ENCODE data around the gene CAPN10. TPM values are rescaled to one million over a fixed set of nuclear protein-coding genes. Genes with fewer than 3 reads are reported as not detected.
A peak's percentile ranks its signal among the peaks of the same experiment; 100 is the strongest.
"Not testable (repeated sequence)": the region's sequence is repeated elsewhere in the genome, so short reads cannot be mapped to it uniquely, and the experiment has no call there.

Gene CAPN10, protein sequence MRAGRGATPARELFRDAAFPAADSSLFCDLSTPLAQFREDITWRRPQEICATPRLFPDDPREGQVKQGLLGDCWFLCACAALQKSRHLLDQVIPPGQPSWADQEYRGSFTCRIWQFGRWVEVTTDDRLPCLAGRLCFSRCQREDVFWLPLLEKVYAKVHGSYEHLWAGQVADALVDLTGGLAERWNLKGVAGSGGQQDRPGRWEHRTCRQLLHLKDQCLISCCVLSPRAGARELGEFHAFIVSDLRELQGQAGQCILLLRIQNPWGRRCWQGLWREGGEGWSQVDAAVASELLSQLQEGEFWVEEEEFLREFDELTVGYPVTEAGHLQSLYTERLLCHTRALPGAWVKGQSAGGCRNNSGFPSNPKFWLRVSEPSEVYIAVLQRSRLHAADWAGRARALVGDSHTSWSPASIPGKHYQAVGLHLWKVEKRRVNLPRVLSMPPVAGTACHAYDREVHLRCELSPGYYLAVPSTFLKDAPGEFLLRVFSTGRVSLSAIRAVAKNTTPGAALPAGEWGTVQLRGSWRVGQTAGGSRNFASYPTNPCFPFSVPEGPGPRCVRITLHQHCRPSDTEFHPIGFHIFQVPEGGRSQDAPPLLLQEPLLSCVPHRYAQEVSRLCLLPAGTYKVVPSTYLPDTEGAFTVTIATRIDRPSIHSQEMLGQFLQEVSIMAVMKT
- 10 to 100 TPM; 33.6 to 36.1 TPM for total RNA-seq
- long read RNA-seq, transcript CAPN10-207 (12 exons, 2,644 nt) = major isoform, 14 of 32 reads
- long read RNA-seq, partial matches to known transcripts = 6 of 32 reads
- long read RNA-seq, other reads (novel, unspliced or antisense) = 10 of 32 reads

DNA sequence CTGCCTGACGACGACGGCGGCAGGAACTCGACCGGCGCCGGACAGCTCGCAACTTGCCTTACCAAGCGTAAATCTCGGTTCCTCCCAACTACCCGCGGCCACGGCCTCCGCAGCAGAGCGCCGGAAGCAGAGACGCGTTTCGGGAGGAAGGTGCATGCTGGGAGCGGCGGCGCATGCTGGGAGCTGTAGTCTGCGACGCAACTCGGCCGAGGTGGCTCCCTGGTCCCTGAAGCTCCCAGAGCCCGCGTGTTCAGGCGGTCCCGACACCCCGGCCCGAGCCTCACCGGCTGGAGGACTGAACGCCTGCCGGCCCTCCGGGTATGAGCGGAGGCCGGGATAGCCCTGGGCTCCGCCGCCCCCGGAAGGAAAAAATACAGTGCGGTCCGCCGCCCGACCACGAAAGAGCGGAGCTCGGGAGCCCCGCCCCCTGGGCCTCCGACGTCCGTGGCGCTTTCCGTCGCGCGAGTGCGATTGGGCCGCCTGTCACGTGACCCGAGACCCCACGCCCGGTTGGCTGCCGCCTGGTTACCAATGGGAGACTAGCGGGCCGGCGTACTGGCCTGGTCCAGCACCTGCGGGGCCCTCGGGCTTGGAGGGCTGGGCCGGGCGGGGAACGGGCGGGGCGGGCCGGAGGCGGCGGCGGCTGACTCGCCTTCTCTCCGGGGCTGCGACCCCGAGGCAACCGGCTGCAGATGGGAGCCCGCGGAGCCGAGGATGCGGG, at the start of gene CAPN10:
CAPN10 (plus strand) TSS at position 537 of the 721 bp plus-strand sequence; CDS start at position 715, 178 bp downstream.
- peak; percentile 99 for DNase-seq
- intact Hi-C loops (cut with DNase I, micrococcal nuclease) = no loop called here
- ATAC-seq = peak; percentile 93

DNA sequence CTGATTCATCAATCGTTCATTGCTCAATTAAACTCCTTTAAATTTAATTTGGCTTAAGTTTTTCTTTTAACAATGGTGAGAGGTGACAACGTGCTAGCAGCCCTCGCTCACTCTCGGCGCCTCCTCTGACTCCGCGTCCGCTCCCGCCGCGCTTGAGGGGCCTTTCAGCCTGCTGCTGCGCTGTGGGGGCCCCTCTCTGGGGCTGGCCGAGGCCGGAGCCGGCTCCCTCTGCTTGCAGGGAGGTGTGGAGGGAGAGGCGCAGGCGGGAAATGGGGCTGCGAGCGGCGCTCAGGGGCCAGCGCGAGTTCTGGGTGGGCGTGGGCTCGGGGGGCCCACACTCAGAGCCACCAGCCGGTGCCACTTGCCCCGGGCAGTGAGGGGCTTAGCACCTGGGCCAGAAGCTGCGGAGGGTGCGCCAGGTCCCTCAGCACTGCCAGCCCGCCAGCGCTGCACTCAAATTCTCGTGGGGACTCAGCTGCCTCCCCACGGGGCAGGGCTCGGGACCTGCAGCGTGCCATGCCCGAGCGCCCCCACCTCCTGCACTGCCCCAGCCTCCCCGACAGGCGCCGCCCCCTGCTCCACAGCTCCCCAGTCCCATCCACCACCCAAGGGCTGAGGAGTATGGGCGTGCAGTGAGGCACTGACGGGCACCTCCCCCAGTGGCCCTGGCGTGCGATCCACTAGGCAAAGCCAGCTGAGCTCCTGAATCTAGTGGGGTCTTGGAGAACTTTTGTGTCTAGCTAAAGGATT, 48.3 kb upstream of the CAPN10 start:
- intact Hi-C loops (cut with DNase I, micrococcal nuclease) = no loop called here
- ATAC-seq = no peak
- DNase-seq = no peak

DNA sequence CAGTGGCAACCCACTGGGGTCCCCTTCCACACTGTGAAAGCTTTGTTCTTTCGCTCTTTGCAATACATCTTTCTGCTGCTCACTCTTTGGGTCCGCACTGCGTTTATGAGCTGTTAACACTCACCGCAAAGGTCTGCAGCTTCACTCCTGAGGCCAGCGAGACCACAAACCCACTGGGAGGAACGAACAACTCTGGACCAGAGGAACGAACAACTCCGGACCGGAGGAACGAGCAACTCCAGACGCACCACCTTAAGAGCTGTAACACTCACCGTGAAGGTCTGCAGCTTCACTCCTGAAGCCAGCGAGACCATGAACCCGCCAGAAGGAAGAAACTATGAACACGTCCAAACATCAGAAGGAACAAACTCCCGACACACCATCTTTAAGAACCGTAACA, 47.4 kb upstream of the CAPN10 start:
- DNase-seq; ATAC-seq; intact Hi-C loops (cut with DNase I, micrococcal nuclease): not testable (repeated sequence)

DNA sequence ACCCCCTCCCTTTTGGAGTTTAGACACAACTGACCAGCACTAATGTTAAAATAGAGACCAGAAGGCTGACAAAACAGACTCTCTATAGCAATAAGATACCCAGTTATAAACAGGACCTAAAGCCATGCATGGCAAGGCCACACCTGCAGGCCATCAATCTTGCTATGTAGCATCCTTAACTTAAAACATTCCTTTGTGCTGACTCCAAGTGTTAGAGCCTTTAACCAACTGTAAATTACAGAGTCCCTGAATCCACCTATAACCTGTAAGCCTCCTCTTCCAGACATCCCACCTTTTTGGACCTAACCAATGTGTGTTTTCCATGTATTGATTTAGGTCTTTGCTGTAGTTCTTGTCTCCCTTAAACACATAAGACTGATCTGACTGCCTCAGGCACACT, 46.6 kb upstream of the CAPN10 start:
- no peak for ATAC-seq
- intact Hi-C loops (cut with DNase I, micrococcal nuclease) = no loop called here
- no peak for DNase-seq

DNA sequence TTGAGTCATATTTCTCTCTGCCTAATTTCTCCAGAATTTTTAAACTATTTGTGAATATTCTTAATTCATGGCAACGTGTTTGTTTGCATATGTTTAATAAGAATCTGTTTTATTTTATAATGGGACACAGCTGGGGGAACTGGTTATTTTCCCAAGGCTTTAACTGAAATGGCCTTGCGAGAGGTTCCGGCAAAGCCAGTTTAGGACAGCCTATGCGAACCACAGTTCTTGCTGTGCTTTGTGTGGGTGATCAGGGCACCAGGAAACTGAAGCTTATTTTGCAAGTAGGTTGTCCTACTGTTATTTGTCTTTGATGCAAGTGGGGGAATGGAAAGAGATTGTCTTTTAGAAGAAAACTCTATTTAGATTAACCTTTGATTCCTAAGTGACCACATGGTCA, 35.2 kb upstream of the CAPN10 start:
- ATAC-seq (no peak), DNase-seq (no peak)
- intact Hi-C loops (cut with DNase I, micrococcal nuclease) = no loop called here

DNA sequence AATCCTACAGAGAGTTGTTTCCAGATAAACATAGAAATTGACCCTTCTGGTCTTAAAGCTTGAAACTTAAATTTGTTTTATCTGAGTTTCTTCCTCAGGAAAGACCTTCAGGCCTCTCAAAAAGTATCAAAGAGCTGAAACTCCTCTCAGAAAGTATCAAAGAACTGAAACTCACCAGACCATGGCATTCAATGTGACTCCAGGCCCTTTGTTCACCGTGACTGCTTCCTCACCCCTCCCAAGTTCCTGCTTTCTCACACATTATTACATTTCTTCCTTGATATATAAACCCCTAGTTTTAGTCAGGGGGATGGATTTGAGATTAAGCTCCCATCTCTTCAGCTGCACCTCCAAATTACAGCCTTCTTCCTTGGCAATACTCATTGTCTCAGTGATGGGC, 34.7 kb upstream of the CAPN10 start:
- ATAC-seq = no peak
- DNase-seq = no peak
- intact Hi-C loops (cut with DNase I, micrococcal nuclease) = no loop called here

DNA sequence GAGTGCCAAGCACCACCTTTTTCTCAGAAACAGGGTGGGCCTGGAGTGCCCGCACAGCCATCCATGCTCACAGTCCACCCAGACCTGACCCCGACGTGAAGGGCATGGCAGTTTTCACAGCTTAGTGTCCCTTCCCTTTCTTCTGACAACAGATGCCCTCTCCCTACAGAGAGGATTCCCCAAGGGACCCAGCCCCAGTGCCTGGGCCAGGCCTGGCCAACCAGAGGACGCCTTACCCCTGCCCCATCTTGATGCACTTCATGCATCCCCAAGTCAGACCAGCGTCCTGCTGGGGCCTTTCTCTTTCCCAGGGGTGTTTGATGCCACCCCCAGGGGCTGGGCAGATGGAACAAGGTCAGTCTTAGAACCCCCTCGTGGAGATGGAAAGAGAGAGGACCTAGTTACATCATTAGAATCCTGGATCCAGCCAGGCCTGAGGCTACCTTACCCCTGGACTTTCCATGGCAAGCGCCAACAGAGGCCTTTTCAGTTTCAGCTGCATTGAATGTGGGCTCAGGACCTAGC, 32.5 kb upstream of the CAPN10 start:
- intact Hi-C loops (cut with DNase I, micrococcal nuclease) = no loop called here
- no peak for ATAC-seq
- no peak for DNase-seq

DNA sequence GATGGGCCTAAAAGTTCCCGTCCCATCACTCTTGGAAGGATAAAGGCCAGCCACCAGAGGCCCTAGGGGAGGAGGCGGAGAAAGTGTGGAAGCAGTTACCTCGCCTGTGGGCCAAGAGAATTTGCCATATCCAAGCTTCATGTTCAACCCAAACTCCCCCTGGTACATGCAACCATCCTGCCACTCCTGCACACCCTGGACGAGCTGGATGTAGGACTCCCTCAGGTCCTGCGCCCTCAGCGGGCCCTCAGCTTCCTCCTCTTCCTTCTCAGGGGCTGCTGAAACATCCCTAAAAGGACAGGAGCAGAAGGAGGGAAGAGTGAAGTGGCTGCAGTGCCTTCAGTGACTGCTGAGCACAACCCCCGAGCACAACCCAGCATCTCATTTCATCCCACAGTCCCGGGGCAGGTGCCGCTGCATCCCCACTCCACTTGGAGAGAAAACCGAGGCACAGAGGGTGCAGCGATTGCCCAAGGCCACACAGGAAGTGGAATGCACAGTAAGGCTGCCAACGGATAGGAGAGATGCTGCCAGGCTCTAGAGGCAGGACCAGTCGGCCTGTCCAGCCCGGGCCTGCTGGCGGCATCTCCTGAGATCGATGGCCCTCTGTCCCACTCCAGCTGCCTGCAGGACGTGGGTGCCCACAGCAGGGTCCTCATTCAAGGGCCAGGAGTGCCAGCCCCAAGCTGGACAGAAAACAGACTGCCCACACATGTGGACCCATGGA, 31.6 kb upstream of the CAPN10 start:
- ATAC-seq (no peak), DNase-seq (no peak)
- intact Hi-C loops (cut with DNase I, micrococcal nuclease) = no loop called here

DNA sequence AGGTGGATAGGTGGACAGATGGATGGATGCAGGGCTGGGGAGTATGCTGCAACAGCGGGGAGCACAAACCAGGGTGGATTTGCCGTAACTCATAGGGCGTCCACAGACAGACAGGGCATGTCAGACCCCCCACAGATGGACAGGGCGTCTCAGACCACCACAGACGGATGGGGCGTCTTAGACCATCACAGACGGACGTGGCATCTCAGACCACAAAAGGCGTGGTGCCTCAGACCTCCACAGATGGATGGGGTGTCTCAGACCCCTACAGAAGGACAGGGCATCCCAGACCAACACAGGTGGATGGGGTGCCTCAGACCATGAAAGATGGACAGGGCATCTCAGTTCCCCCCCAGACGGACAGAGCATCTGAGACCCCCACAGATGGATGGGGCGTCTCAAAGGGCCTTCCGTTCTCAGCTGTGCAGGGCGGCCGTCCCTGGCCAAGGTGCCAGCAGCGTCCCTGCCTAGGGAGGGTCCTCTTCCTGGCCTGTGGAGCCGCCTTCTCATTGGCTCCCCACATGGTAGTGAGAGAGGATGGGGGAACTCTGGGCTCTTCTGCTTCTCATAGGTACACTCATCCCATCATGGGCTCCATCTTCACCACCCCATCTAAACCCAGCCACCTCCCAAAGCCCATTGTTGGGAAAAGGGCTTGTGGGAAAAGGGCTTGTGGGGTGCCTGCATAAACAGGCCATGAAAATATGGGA, 30.8 kb upstream of the CAPN10 start:
- DNase-seq (no peak), ATAC-seq (no peak)
- intact Hi-C loops (cut with DNase I, micrococcal nuclease) = no loop called here

DNA sequence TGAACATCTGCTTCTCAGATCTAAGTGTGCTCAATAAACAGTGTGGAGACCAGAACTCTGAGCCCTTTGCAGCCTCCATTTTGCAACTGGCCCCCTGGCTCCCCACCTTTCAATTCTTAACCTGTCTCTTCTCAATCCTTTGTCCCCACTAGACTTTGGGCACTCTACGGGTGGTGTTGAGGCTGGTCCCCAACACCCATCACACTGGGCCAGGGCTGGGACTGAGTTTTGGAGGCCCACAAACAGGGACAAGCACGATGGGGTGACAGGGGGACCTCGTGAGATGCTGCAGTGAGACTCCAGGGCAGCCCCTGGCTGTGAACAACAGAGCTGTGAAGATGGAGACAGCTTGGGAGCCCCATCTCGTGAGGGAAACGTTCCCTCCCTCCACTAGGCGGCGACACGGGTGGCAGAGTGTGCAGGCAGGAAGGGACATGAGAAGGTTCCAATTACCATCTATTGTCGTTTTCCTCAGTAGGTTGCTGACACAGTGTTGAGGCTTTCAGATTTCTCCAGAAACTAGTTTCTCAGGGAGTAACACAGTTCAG, 29.9 kb upstream of the CAPN10 start:
- ATAC-seq (no peak), DNase-seq (peak in 1 of 2 donors; percentile 50)
- intact Hi-C loops (cut with DNase I, micrococcal nuclease) = no loop called here

DNA sequence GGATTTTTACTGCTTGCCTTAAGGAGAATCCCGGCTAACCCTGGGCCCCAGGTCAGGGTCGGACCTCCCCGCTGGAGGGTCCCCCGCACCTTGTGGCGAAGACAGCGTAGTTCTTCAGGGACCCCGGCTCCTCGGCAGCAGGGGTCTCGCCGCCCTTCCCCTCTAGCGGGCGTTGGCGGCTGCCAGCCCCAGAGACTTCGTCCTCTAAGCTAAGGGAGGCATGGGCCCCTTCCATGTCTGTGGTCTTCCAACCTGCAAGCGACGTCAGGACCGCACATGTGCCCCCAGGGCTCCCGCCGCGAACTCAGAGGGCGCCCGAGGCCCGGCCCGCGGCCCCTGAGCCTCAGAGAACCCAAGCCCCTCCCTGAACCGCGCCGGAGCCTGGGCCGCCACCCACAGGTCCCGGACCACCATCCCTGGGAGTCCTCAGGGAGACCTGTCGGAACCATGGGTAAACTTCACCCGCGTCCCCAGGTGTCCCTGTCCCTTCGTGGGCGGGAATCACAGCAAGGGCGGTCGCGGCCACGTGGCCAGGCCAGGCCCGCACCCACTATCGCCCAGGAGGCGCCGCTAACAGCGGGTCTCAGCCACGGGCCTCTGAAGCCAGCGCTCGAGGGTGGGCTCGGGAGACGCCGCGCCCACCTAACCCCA, 29.3 kb upstream of the CAPN10 start:
- ATAC-seq (no peak), DNase-seq (peak in 1 of 2 donors; percentile 27)
- intact Hi-C loops (cut with DNase I, micrococcal nuclease) = no loop called here

DNA sequence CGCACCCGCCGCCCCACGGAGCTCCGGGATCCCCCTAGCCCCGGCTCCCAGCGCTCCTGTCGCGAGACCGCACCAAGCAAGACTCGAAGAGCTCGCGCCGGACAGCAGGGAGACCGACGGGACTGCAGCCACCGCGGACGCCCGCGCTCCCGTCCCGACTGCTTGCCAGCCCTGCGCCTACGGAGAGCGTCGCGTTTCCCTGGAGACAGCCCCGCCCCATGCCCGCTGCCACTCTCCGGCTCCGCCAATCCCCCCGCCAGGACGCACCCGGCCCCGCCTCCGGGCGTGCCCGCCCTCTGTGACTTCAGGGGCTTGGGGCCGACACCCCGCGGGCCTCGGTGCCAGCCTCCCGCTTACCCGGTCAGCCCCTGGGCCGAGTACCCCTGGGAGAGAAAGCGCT, 28.7 kb upstream of the CAPN10 start, which contains the start of gene ANKMY1:
ANKMY1 (minus strand) TSS at position 181 of the 400 bp plus-strand sequence. CDS start 653 bp downstream, outside the sequence.
- DNase-seq = peak; percentile 70 to 81
- peak; percentile 34 for ATAC-seq
- intact Hi-C loops (cut with DNase I, micrococcal nuclease) = no loop called here

DNA sequence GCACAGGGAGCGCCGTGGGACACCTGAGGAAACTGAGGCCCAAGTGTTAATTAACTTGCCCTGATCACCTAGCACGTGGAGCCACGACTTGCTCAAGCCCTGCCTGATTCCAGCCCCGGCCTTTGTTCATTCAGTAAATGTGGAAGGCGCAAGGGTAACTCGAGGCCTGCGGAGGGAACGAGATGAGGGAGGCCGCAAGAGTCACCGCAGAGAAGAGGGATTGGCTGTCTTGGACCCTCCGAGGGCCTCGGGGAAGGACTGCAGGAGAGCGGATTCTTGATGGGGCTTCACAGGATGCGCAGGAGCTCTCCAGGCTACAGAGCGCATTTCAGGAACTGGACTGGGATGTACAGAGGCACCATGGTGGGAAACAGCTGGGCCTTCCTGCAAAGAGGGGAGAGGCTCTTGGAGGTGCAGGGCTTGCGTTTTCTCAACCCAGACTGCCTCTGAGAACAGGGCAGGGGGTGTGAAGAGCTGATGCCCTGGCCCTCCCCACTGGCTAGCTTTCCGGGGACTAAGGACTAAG, 28.2 kb upstream of the CAPN10 start:
- ATAC-seq (no peak), DNase-seq (peak in 1 of 2 donors; percentile 19)
- intact Hi-C loops (cut with DNase I, micrococcal nuclease) = no loop called here

DNA sequence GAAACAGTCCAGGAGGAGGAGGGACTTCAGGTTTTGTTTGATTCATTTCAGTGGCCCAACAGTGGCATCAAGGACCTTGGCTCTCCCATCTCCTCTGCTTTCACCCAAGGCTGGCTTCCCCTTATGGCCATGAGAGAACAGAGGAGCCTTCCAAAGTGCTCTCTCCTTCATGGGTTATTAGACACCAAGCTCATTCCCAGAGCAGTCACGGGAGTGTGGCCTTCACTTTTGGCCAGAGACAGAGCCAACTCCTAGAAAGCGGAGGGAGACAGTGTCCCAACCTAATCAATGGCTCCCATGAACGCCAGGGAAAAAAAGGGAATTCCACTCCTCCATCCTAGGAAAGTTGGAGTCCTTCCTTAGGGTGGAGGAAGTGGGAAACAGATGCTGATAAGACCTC, 27.2 kb upstream of the CAPN10 start:
- DNase-seq (no peak), ATAC-seq (no peak)
- intact Hi-C loops (cut with DNase I, micrococcal nuclease) = no loop called here

DNA sequence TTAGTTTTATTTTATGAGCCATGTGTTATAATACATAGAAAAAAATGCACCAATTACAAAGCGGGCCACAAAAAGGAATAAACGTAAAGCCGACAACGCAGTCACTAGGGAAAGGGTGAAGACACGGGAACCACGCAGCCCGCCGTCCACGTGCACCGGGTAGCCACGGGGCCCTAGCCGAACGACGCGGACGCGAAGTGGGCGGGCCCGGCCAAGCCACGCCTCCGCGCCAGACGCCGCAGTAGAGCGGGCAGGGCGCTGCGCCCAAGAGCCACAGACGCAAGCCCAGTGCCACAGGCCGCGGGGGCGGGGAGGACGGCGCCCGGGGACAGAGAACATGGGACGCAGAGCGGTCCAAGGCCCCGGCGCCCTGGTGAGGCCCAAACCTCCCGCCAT, 26.5 kb upstream of the CAPN10 start, which contains the start of gene DUSP28:
DUSP28 (plus strand) TSS at position 274 of the 396 bp plus-strand sequence. CDS start 328 bp downstream, outside the sequence.
- DNase-seq = peak; percentile 92 to 94
- ATAC-seq = peak; percentile 75
- intact Hi-C loops (cut with DNase I, micrococcal nuclease) = no loop called here

Data from left colon (tissue), 2 donors.